SK-N-DZ (cell line): ENCODE data around the gene ZKSCAN5.
"Not testable (repeated sequence)": the region's sequence is repeated elsewhere in the genome, so short reads cannot be mapped to it uniquely, and the experiment has no call there.

ENCODE experiments used
- DNase-seq: peaks from one replicate; pipeline ENCODE4 v3.0.0-alpha.2; 2015; ENCODE audit warnings: low spot score

Gene ZKSCAN5

DNA sequence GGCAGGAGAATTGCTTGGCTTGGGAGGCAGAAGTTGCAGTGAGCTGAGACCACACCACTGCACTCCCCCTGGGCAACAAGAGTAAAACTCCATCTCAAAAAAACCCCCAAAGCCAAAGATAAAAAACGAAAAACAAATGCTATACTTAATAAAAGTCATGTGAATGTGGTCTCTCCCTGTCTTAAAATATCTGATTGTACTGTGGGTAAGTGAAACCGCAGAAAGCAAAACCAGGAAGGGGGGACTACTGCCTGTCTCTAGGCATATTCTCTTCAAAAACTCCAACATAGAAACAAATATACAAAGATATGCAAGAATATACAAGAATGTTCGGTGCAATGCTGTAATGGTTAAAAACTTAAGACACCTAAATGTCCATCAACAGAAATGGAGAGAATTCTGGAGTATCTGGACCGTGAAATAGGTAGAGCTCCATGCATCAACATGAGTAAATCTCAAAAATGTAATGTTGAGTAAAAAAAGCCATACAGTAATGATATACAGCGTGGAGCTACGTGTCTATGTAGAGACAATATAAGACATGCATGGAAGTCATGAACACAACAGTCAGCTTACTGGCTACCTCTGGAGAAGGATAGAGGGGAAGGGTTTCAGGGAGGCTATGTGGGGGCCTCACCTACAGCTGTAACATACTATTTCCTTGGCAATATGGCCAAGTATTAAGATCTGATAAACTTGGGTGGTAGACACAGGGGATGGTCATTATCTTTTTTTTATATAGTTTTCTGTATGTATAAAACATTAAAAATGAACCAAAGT lies 6.5 kb upstream of the ZKSCAN5 start:
- no peak for DNase-seq

DNA sequence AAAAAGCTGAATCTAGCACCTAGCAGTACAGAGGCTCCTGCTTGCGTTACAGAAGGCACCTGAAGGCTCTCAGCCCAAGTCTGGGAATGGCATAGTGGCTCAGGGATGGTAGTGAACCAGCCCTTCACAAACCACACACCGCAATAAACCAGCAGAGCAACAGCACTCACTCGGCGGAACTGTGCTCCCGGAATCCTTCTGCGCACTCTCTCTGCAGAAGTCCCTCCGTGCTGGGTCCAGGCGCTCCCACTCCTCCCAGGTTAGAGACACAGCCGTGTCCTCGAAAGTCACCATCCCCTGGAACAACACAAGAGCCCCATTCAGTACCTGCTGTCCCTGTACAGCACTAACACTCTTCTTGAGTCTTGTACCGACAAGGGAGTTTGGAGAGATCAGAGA lies 5.9 kb upstream of the ZKSCAN5 start:
- DNase-seq, result no peak

GRCh38 chr7:99499371-99499720 lies 5.1 kb upstream of the ZKSCAN5 start:
- DNase-seq, result no peak

GRCh38 chr7:99499721-99500636 lies 4.5 kb upstream of the ZKSCAN5 start, which contains the start of gene ZNF394:
TSS of gene ZNF394 (minus strand) at chr7:99500281. CDS start at chr7:99500093, 188 bp downstream.
- DNase-seq, result peak; percentile 94

DNA sequence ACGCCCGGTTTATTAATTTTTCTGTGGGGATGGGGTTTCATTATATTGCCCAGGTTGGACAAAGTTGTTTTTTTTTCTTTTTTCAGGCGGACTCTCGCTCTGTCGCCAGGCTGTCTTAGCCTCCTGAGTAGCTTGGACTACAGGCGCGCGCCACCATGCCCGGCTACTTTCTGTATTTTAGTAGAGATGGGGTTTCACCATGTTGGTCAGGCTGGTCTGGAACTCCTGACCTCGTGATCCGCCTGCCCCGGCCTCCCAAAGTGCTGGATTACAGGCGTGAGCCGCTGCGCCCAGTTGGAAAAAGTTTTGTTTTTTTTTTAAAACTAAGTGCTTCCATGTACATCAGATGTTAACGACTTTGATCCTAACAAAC lies 3.8 kb upstream of the ZKSCAN5 start:
- DNase-seq, result no peak

DNA sequence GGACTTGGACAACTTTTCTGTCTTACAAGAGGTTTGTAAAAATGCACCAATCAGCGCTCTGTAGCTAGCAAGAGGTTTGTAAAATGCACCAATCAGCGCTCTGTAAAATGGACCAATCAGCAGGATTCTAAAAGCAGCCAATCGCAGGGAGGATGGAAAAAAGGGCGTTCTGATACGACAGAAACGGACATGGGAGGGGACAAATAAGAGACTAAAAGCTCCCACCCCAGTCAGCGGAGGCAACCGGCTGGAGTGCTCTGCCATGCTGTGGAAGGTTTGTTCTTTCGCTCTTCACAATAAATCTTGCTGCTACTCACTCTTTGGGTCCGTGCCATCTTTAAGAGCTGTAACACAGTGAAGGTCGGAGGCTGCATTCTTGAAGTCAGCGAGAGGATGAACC lies 3.2 kb upstream of the ZKSCAN5 start:
- not testable (repeated sequence) for DNase-seq

GRCh38 chr7:99504281-99504602 lies 220 bp upstream of the ZKSCAN5 start:
- peak; percentile 99 for DNase-seq

GRCh38 chr7:99505324-99505662 lies 831 bp downstream of the ZKSCAN5 start:
- DNase-seq, result no peak

DNA sequence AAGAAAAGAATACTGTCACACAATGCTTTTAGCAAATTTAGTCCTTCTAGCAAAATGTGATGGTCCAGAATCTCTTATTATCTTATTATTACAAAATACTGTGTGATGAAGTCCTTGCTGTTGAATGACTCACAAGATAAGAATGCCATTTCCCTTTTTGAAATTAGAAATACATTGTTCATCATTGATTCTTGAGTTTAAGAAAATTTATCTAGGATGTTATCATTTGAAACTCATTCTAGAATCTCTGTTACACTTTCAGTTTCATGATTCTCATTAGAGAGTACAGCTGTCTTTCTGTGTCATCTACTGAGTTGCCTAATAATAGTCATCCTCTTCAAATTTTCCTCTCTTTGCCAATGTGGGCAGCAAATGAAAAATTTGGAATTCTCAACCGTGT lies 9.6 kb downstream of the ZKSCAN5 start:
- DNase-seq, result no peak

DNA sequence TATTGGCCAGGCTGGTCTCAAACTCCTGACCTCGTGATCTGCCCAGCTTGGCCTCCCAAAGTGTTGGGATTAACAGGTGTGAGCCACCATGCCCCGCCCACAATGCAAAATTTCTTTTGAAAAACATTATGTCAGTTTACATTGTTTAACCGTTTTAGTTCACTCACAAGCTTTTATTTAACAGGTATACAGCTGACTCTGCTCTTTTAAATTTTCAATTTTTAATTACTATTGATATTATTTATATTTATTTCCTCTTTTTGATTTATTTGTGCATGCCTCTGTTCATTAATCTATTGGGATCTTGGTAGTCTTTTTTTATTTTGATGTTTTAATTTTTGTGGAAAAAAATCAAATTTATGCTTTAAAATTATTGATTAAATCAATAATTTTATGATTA lies 16.9 kb downstream of the ZKSCAN5 start:
- DNase-seq, result no peak

DNA sequence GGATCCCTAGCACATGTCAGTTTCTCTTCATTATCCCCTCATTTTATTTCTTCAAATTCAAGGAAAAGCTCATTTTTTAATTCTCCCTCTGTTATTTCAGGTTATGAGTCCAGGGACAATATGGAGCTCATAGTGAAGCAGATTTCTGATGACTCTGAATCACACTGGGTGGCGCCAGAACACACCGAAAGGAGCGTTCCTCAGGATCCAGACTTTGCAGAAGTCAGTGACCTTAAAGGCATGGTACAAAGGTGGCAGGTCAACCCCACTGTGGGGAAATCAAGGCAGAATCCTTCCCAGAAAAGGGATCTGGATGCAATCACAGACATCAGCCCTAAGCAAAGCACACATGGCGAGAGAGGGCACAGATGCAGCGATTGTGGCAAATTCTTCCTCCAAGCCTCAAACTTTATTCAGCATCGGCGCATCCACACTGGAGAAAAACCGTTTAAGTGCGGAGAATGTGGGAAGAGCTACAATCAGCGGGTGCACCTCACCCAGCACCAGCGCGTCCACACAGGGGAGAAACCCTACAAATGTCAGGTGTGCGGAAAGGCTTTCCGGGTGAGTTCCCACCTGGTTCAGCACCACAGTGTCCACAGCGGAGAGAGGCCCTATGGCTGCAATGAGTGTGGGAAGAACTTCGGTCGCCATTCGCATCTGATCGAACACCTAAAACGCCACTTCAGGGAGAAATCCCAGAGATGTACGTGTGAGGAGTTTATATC lies 21.4 kb downstream of the ZKSCAN5 start:
- no peak for DNase-seq

DNA sequence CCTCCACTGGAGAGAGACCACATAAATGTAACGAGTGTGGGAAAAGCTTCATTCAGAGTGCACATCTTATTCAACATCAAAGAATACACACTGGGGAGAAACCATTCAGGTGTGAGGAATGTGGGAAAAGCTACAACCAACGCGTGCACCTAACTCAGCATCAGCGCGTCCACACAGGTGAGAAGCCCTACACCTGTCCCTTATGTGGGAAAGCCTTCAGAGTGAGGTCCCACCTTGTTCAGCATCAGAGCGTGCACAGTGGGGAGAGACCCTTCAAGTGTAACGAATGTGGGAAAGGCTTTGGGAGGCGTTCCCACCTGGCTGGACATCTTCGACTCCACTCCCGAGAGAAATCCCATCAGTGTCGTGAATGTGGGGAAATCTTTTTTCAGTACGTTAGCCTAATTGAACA lies 26.9 kb downstream of the ZKSCAN5 start:
- no peak for DNase-seq

DNA sequence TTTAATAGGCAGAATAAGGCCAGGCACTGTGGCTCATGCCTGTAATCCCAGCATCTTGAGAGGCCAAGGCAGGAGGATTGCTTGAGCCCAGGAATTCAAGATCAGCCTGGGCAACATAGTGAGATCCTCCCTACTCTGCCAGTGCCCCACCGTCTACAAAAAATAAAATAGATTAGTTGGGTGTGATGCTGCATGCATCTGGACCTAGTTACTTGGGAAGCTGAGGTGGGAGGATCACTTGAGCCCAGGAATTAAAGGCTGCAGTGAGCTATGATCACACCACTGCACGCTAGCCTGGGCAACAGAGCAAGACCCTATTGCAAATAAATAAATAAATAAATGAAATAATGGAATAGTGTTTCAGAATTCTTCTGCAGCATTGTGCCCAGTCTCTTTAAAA lies 31.2 kb downstream of the ZKSCAN5 start:
- DNase-seq, result no peak

DNA sequence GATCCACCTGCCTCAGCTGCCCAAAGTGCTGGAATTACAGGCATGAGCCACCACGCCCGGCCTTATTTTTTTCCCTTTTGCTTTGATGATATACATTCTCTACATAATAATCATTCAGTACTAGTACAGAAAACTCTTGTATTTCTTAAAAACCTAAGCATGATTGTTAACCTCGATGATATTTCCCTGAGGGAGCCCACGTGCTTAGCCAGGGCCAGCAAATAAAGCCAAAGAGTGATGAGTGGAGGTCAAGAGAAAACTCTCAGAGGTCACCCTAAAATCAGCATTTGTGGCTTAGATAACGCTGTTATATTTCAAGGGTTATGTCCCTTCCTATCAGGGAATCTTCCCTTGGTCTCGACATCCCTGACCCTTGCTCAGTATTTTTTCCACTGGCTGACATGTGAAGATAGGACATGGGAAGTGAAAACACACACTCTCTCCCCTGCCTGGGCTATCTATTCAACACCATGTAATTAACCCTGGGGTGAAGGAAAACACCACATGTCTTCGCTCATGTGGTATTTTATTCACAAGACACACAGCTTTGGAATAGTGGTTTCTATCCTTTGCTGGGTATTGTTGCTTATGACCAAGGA lies 34.9 kb downstream of the ZKSCAN5 start:
- no peak for DNase-seq

- no peak for DNase-seq
Measured at GRCh38 chr7:99540542-99540941, 36.1 kb downstream of the ZKSCAN5 start.

DNA sequence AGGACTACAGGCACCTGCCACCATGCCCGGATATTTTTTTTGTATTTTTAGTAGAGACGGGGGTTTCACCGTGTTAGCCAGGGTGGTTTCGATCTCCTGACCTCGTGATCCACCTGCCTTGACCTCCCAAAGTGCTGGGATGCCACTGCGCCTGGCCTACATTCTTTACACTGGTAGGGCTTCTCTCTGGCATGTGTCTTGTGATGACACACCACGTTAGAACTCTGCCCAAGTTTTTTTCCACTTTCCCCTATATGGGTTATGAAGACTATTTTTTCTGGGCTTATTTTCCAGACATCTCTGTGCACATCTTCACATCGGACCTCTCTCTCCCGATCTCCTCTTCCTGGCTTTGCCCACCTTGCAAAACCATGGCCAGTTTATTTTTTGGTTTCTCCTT lies 36.8 kb downstream of the ZKSCAN5 start:
- no peak for DNase-seq

DNA sequence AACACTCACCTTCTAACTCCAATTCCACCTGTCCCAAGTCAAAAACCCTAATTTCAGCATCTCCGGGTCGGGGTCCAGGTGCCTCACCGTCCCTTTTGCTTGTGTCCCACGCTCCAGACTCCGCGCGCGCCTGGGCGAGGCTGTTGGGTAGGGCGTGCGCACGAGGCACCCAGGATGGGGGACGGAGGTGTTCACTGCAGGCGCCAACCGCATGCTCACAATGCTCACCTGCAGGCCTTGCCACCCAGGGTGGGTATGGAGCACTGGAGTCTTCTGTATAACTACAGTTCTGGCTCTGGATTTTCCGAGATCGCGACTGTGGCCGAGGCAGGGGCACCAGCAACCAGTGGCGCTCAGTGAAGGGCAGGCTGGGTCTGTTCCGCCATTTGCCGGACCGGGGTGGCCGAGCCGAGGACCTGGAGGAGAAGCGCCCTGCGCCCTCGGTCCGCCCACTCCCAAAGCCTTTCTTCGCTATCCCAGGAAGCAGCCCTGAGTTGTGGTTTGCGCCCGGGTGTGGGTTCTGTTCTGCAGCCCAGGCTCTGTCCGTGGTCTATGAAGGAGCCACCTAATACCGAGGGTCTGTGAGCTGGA lies 38.7 kb downstream of the ZKSCAN5 start:
- no peak for DNase-seq

GRCh38 chr7:99543916-99544315 lies 39.5 kb downstream of the ZKSCAN5 start:
- no peak for DNase-seq

DNA sequence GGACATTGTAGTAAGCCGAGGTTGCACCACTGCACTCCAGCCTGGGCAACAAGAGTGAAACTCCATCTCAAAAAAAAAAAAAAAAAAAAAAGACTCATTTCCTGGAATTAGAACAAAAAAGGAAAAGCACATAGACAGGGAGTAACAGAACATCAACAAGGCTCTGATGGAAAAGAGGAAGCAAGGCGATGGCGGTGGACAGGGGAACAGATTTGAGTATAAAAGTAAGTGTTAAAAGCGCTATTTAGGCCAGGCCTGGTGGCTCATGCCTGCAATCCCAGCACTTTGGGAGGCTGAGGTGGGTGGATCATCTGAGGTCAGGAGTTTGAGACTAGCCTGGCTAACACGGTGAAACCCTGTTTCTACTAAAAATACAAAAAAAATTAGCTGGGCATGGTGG lies 40.8 kb downstream of the ZKSCAN5 start:
- not testable (repeated sequence) for DNase-seq

GRCh38 chr7:99549545-99549944 lies 45.1 kb downstream of the ZKSCAN5 start:
- not testable (repeated sequence) for DNase-seq

- DNase-seq, result no peak
Measured at GRCh38 chr7:99551334-99551733, 46.9 kb downstream of the ZKSCAN5 start.
